Renal cortical epithelial cell (primary cell): Measurements from ENCODE around the gene RB1. TPM values are rescaled to one million over a fixed set of nuclear protein-coding genes. Genes with fewer than 3 reads are reported as not detected.
"Not testable (repeated sequence)": the region's sequence is repeated elsewhere in the genome, so short reads cannot be mapped to it uniquely, and the experiment has no call there.

Source experiments
- DNase-seq: peaks from one replicate; pipeline ENCODE4 v3.0.0-alpha.2; 2011; ENCODE audit warnings: low read depth
- total RNA-seq: library from RNA; depleted of rRNA; stranded (reverse); fragments of >200 nt; gene quantifications from 2 replicates; pipeline ENCODE4 v1.2.3, GENCODE V29; 2014

RB1 gene
- total RNA-seq, 1 donor from 2014 or later, result 87.3 TPM

- no peak for DNase-seq
Observed at GRCh38 chr13:48410199-48410598, 106.6 kb downstream of the RB1 start.

- no peak for DNase-seq
Observed at GRCh38 chr13:48411147-48411794, 107.7 kb downstream of the RB1 start.

GRCh38 chr13:48411841-48412531, 108.4 kb downstream of the RB1 start:
- DNase-seq, result no peak

- DNase-seq, result peak; percentile 89
Observed at GRCh38 chr13:48412881-48413351, 109.4 kb downstream of the RB1 start, which contains the start of gene LPAR6. LPAR6 (minus strand) TSS chr13:48413113; CDS start chr13:48412423, 690 bp downstream.

GRCh38 chr13:48414501-48414900, 111.0 kb downstream of the RB1 start:
- DNase-seq, result no peak

GRCh38 chr13:48415516-48415915, 112.0 kb downstream of the RB1 start:
- DNase-seq, result no peak

- not testable (repeated sequence) for DNase-seq
Observed at GRCh38 chr13:48422003-48422402, 118.5 kb downstream of the RB1 start.

GRCh38 chr13:48424212-48424611, 120.7 kb downstream of the RB1 start:
- no peak for DNase-seq

- DNase-seq, result no peak
Observed at GRCh38 chr13:48426052-48426451, 122.5 kb downstream of the RB1 start.

- not testable (repeated sequence) for DNase-seq
Observed at GRCh38 chr13:48426755-48427298, 123.3 kb downstream of the RB1 start.

GRCh38 chr13:48429036-48429435, 125.5 kb downstream of the RB1 start:
- DNase-seq, result no peak

GRCh38 chr13:48429886-48430285, 126.3 kb downstream of the RB1 start:
- no peak for DNase-seq

GRCh38 chr13:48431431-48431830, 127.9 kb downstream of the RB1 start:
- peak; percentile 53 for DNase-seq

GRCh38 chr13:48431987-48432615, 128.6 kb downstream of the RB1 start:
- DNase-seq, result peak; percentile 77

- no peak for DNase-seq
Observed at GRCh38 chr13:48434200-48434599, 130.6 kb downstream of the RB1 start.

- no peak for DNase-seq
Observed at GRCh38 chr13:48436661-48437288, 133.2 kb downstream of the RB1 start.

GRCh38 chr13:48437371-48437770, 133.8 kb downstream of the RB1 start:
- peak; percentile 85 for DNase-seq

- no peak for DNase-seq
Observed at GRCh38 chr13:48443442-48444208, 140.1 kb downstream of the RB1 start.

- peak; percentile 68 for DNase-seq
Observed at GRCh38 chr13:48446464-48446863, 142.9 kb downstream of the RB1 start.

GRCh38 chr13:48448285-48448958, 144.9 kb downstream of the RB1 start:
- no peak for DNase-seq
